ENCODE results near the gene DEFB132. TPM values are rescaled to one million over a fixed set of nuclear protein-coding genes. Genes with fewer than 3 reads are reported as not detected.

The DEFB132 gene
- total RNA-seq (under 1 TPM in 1 of 2 donors, not detected in 1; 0.08 TPM), polyA plus RNA-seq (under 1 TPM in 1 of 2 donors, not detected in 1; 0.08 TPM)

- no peaks in the 10 kb centered on the region for H3K36me3 ChIP-seq (ENCODE audit: control insufficient read depth in 4 of 4, insufficient read depth in 3 of 4, low read depth in 1 of 4, low read length in 3 of 4)
- no peak within 1 kb of the TSS for H3K27ac ChIP-seq (ENCODE audit: low read depth in 1 of 2, low read length in 2 of 2)
- H3K9ac ChIP-seq (ENCODE audit: low read depth in 1 of 2, low read length in 2 of 2) = no peak within 1 kb of the TSS
- H3K9me3 ChIP-seq (ENCODE audit: control insufficient read depth in 4 of 4, low read length in 3 of 4) = no peaks in the 10 kb centered on the region
- H3K4me3 ChIP-seq (ENCODE audit: low read depth in 1 of 3, low read length in 3 of 3) = no peak within 1 kb of the TSS
- H3K27me3 ChIP-seq (ENCODE audit: control insufficient read depth in 4 of 4, insufficient read depth in 4 of 4, low read length in 3 of 4) = no peaks in the 10 kb centered on the region
- no peak for TF ChIP-seq NR2F2 (IDR thresholded peaks at IDR 0.05)
- no peak for TF ChIP-seq CTCF (IDR thresholded peaks at IDR 0.05; ENCODE audit: low read depth, low read length, missing input control)
- TF ChIP-seq TAF1 (conservative IDR thresholded peaks at IDR 0.05) = no peak
- TF ChIP-seq SP1 (IDR thresholded peaks at IDR 0.05) = peak; percentile 38
- no peak for TF ChIP-seq FOXA2 (IDR thresholded peaks at IDR 0.05)
- peak; percentile 35 to 41 for TF ChIP-seq HNF4A (conservative IDR thresholded peaks at IDR 0.05)
- TF ChIP-seq RXRA (IDR thresholded peaks at IDR 0.05) = peak; percentile 12 to 54
- TF ChIP-seq YY1 (IDR thresholded peaks at IDR 0.05) = peak; percentile 40
- peak in 1 of 2 donors; percentile 38 for TF ChIP-seq RAD21 (IDR thresholded peaks at IDR 0.05)
- no peak for TF ChIP-seq EGR1 (IDR thresholded peaks at IDR 0.05; ENCODE audit: low read depth in 2 of 2)
- peak; percentile 16 for TF ChIP-seq ZBTB33 (IDR thresholded peaks at IDR 0.05)
- H3K4me1 ChIP-seq (ENCODE audit: control insufficient read depth in 4 of 4, insufficient read depth in 4 of 4, low read length in 3 of 4) = peaks cover 2 to 20% (median 11%) of the 10 kb centered on the region in 4 donors
- DNase-seq (ENCODE audit: low spot score) = no peak
- WGBS = 30% methylated on average over 7 of the region's 7 CpGs
Observed at GRCh38 chr20:257419-257818, at the start of gene DEFB132. TSS of gene DEFB132 (plus strand) at chr20:257724. CDS start at chr20:257779, 55 bp downstream.

GRCh38 chr20:208942-209566 lies 48.5 kb upstream of the DEFB132 start:
- H3K9ac ChIP-seq (ENCODE audit: low read depth in 1 of 2, low read length in 2 of 2) = no peak overlapping the region
- no peak overlapping the region for H3K4me3 ChIP-seq (ENCODE audit: low read depth in 1 of 3, low read length in 3 of 3)
- peak; percentile 64 for TF ChIP-seq CTCF (IDR thresholded peaks at IDR 0.05; ENCODE audit: low read depth, low read length, missing input control)
- no peak for TF ChIP-seq YY1 (IDR thresholded peaks at IDR 0.05)
- no peak for TF ChIP-seq EGR1 (IDR thresholded peaks at IDR 0.05; ENCODE audit: low read depth in 2 of 2)
- TF ChIP-seq RAD21 (IDR thresholded peaks at IDR 0.05) = peak; percentile 84 to 88
- no peak overlapping the region for H3K27ac ChIP-seq (ENCODE audit: low read depth in 1 of 2, low read length in 2 of 2)
- no peaks in the 10 kb centered on the region for H3K36me3 ChIP-seq (ENCODE audit: control insufficient read depth in 4 of 4, insufficient read depth in 3 of 4, low read depth in 1 of 4, low read length in 3 of 4)
- 25% methylated on average over 5 of the region's 5 CpGs for WGBS
- no peaks in the 10 kb centered on the region for H3K9me3 ChIP-seq (ENCODE audit: control insufficient read depth in 4 of 4, low read length in 3 of 4)
- no peaks in the 10 kb centered on the region for H3K4me1 ChIP-seq (ENCODE audit: control insufficient read depth in 4 of 4, insufficient read depth in 4 of 4, low read length in 3 of 4)
- H3K27me3 ChIP-seq (ENCODE audit: control insufficient read depth in 4 of 4, insufficient read depth in 4 of 4, low read length in 3 of 4) = no peaks in the 10 kb centered on the region
- DNase-seq (ENCODE audit: low spot score) = no peak
